Mucosa of descending colon (tissue), 3 donors: ENCODE measurements around the gene ATG7. TPM values are rescaled to one million over a fixed set of nuclear protein-coding genes. Genes with fewer than 3 reads are reported as not detected.
"Not testable (repeated sequence)": the region's sequence is repeated elsewhere in the genome, so short reads cannot be mapped to it uniquely, and the experiment has no call there.

ENCODE experiments used
- ATAC-seq: fragments of 200-7000 bp; cut with Tn5 transposase; one replicate; pipeline ENCODE4 v1.9.1; 2020; ENCODE audit warnings: mild to moderate bottlenecking, moderate library complexity
- DNase-seq, 3 donors: peaks; one replicate each; pipeline ENCODE4 v3.0.0-alpha.2; 2020
- H3K36me3 ChIP-seq: fragments of 200-600 bp; one replicate; pipeline ENCODE4 v1.8.0; 2021; ENCODE audit warnings: low read depth, mild to moderate bottlenecking
- H3K4me1 ChIP-seq: fragments of 200-600 bp; one replicate; pipeline ENCODE4 v1.8.0; 2021; ENCODE audit warnings: low read depth, mild to moderate bottlenecking
- H3K4me3 ChIP-seq: fragments of 200-600 bp; one replicate; pipeline ENCODE4 v1.8.0; 2021; ENCODE audit warnings: mild to moderate bottlenecking
- H3K9me3 ChIP-seq: fragments of 200-600 bp; one replicate; pipeline ENCODE4 v1.8.0; 2021; ENCODE audit warnings: mild to moderate bottlenecking
- intact Hi-C, 2 donors: fragments of 100-400 bp; cut with DNase I in 1 of 2; cut with micrococcal nuclease in 1 of 2; formaldehyde crosslinking; loops; one replicate each; pipeline versions ENCODE4 v1.11.0 to v1.11.1; 2022; cut with DNase I, micrococcal nuclease
- total RNA-seq, 3 donors: library from RNA; stranded (reverse); fragmentation: NEBNext Ultra II Directional in 2 of 3; extraction: Animal tissue kit (Norgen Biotek cat#: 25700) in 2 of 3; gene quantifications; one replicate each; pipeline versions ENCODE4 v1.2.1 to v1.2.4, GENCODE V29; 2021 to 2023
- TF ChIP-seq, protein P1 (sequence below): fragments of 200-600 bp; IDR thresholded peaks from one replicate; pipeline ENCODE4 v1.8.0; 2022; ENCODE audit warnings: antibody characterized with exemption, mild to moderate bottlenecking
- donor health status: DM: no; HTN: no; CAD: no; lungs with moderate emphysema.
- donor health status: DM: no; HTN: no; CAD: no.
- donor health status: DM: no; HTN: yes; CAD: no.

Gene ATG7
- total RNA-seq, 3 donors from 2014 or later = 40.4 to 49.6 (median 43.3) TPM

DNA sequence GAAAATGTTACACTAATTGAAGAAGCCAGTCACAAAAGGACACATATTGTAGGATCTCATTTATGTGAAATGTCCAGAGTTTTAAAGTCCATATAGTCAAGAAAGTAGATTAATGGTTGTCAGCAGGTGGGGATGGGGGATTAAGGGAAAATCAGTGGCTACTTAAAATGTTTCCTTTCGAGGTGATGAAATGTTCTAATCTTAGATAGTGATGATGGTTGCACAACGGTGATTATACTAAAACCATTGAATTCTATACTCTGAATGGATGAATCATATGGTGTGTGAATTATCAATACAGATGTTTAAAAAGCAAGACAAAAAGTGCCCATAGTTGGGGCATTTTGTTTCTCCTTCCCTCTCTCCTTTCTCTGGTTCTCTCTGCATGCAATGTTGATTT, 164.6 kb downstream of the ATG7 start:
- no peaks in the 10 kb centered on the region for H3K9me3 ChIP-seq

DNA sequence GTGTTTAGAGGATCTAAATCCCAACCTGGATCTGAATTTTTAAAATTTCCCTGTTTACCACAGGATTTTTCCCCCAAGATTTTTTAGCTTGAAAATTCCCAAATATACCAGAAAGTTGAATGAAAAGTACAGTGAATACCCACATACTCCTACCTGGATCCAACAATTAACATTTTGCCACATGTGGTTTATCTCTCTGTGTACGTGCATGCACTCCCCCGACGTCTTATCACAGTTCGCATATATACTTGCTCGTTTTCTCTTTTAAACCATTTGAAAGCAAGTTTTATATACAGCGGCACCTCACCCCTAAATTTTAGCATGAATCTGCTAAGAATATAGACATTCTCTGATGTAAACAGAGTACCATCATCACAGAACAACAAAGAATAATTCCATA, 165.3 kb downstream of the ATG7 start:
- DNase-seq (no peak), ATAC-seq (no peak)
- intact Hi-C loops = no loop called here
- TF ChIP-seq, protein P1, sequence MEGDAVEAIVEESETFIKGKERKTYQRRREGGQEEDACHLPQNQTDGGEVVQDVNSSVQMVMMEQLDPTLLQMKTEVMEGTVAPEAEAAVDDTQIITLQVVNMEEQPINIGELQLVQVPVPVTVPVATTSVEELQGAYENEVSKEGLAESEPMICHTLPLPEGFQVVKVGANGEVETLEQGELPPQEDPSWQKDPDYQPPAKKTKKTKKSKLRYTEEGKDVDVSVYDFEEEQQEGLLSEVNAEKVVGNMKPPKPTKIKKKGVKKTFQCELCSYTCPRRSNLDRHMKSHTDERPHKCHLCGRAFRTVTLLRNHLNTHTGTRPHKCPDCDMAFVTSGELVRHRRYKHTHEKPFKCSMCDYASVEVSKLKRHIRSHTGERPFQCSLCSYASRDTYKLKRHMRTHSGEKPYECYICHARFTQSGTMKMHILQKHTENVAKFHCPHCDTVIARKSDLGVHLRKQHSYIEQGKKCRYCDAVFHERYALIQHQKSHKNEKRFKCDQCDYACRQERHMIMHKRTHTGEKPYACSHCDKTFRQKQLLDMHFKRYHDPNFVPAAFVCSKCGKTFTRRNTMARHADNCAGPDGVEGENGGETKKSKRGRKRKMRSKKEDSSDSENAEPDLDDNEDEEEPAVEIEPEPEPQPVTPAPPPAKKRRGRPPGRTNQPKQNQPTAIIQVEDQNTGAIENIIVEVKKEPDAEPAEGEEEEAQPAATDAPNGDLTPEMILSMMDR = no peak
- H3K36me3 ChIP-seq = no peaks in the 10 kb centered on the region
- no peaks in the 10 kb centered on the region for H3K9me3 ChIP-seq
- no peaks in the 10 kb centered on the region for H3K4me1 ChIP-seq
- H3K4me3 ChIP-seq = no peak overlapping the region

More for the DNA sequence above, 164.6 kb downstream of the ATG7 start:
- TF ChIP-seq, protein P1 = no peak
- Histone ChIP-seq H3K4me3 (no peak overlapping the region), H3K4me1 (no peaks in the 10 kb centered on the region), H3K36me3 (no peaks in the 10 kb centered on the region)
- DNase-seq = no peak
- ATAC-seq = no peak
- intact Hi-C loops = no loop called here

DNA sequence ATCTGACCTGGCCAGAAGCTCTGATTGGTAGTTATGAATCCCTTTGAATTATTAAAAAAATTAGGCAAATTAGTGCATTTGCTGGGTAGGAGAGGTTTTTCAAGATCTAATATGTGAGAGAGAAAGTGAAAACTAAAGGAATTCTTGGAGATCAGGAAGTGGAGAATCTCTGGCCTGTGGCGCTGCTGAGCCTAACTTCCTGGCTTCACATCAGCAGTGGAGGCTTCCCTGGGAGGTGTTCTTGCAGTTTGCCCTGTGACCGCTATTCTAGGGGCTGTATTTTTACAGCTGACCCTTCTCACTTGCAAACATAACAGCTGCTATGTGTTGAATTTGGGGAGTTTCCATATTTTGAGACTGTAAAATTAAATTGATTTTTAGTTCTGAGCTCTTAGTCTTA, 166.4 kb downstream of the ATG7 start:
- intact Hi-C loops = no loop called here
- ATAC-seq (no peak), DNase-seq (no peak)
- Histone ChIP-seq H3K4me3 (no peak overlapping the region), H3K9me3 (no peaks in the 10 kb centered on the region), H3K4me1 (no peaks in the 10 kb centered on the region), H3K36me3 (no peaks in the 10 kb centered on the region)
- TF ChIP-seq, protein P1 = no peak

DNA sequence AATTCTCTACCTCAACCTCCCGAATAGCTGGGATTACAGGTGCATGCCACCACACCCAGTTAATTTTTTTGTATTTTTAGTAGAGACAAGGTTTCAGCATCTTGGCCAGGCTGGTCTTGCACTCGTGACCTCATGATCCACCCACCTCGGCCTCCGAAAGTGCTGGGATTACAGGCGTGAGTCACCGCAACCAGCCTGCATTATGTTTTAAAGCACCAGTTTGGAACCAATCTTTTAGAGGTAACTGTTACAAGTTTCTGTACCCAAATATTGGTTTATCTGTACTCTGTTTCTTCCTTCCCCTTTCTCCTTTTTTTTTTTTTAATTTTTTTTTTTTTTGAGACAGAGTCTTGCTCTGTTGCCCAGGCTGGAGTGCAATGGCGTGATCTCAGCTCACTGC, 169.1 kb downstream of the ATG7 start:
- H3K4me3 ChIP-seq, DNase-seq, ATAC-seq, H3K9me3 ChIP-seq, H3K36me3 ChIP-seq, intact Hi-C loops, H3K4me1 ChIP-seq: not testable (repeated sequence)

DNA sequence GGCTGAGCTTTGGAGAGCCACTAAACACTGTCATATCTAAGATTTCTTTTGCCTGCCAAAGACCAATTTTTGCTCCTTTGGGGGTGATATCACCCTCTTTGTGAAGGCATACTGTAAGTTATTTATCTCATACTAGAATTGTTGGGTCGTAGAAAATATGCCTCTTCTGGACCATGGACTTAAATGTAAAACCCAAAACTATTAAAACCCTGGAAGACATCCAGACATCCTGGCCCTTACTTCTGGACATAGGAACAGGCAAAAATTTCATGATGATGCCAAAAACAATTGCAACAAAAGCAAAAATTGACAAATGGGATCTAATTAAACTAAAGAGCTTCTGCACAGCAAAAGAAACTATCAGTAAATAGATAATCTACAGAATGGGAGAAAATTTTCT, 172.2 kb downstream of the ATG7 start:
- no peaks in the 10 kb centered on the region for H3K4me1 ChIP-seq
- intact Hi-C loops = no loop called here
- DNase-seq = no peak
- H3K36me3 ChIP-seq = no peaks in the 10 kb centered on the region
- H3K4me3 ChIP-seq = no peak overlapping the region
- TF ChIP-seq, protein P1 = no peak
- H3K9me3 ChIP-seq = no peaks in the 10 kb centered on the region
- no peak for ATAC-seq

DNA sequence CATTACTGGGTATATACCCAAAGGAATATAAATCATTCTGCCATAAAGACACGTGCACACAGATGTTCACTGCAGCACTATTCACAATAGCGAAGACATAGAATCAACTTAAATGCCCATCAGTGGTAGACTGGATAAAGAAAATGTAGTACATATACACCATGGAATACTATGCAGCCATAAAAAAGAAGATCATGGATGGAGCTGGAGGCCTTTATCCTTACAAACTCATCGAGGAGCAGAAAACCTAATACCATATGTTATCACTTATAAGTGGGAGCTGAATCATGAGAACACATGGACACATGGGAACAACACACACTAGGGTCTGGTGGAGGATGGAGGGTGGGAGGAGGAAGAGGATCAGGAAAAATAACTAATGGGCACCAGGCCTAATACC, 173.0 kb downstream of the ATG7 start:
- intact Hi-C loops, H3K9me3 ChIP-seq, H3K36me3 ChIP-seq, H3K4me1 ChIP-seq, DNase-seq, H3K4me3 ChIP-seq, ATAC-seq: not testable (repeated sequence)

DNA sequence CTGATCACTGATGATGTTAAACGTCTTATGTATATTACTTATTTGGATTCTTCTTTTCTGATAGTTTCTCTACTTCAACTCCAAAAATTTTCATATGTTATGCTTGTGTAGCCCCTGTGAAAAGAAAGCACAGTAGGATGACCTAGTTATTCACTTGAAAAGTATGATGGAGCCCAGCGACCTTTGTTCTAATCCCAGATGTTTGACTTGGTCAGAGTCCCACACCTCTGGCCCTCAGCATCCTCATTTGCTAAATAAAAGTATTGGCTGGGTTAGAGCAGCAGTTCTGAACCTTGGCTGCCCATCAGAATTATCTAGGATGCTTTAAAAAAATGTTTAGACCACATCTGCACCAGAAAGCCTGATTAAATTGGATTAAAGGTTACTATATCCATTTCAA, 173.7 kb downstream of the ATG7 start:
- TF ChIP-seq, protein P1 = no peak
- intact Hi-C loops = no loop called here
- Histone ChIP-seq H3K36me3 (no peaks in the 10 kb centered on the region), H3K9me3 (no peaks in the 10 kb centered on the region), H3K4me1 (no peaks in the 10 kb centered on the region), H3K4me3 (no peak overlapping the region)
- DNase-seq (no peak), ATAC-seq (no peak)
